ENCODE results near the gene GHRL.

- no peak for TF ChIP-seq CTCF (conservative IDR thresholded peaks at IDR 0.05; ENCODE audit: low read depth, low read length)
- no peak for TF ChIP-seq EZH2 (IDR thresholded peaks at IDR 0.05; ENCODE audit: borderline replicate concordance, low read depth, low read length, poor library complexity, severe bottlenecking)
These were observed 43.6 kb downstream of the GHRL start for GRCh38 chr3:10248984-10249748.

Measured in A673 (cell line).